IPS-20b (cell line): ENCODE data around the gene TMEM184C.

Experiments used
- H3K27ac ChIP-seq: one replicate; pipeline ENCODE4 v1.5.1; 2013; ENCODE audit warnings: low read length
- H3K27me3 ChIP-seq: 2 replicates; pipeline ENCODE4 v1.6.1; 2013; ENCODE audit warnings: mild to moderate bottlenecking, low read length, inconsistent platforms; ENCODE audit not compliant: insufficient read depth
- H3K36me3 ChIP-seq: 2 replicates; pipeline ENCODE4 v1.6.1; 2013; ENCODE audit warnings: low read depth, mild to moderate bottlenecking, inconsistent platforms, low read length, moderate library complexity; ENCODE audit not compliant: insufficient read depth
- H3K4me1 ChIP-seq: 2 replicates; pipeline ENCODE4 v1.6.1; 2013; ENCODE audit warnings: mild to moderate bottlenecking, control low read depth, inconsistent platforms, low read length, moderate library complexity; ENCODE audit not compliant: insufficient read depth
- H3K4me3 ChIP-seq: 2 replicates; pipeline ENCODE4 v1.5.1; 2013; ENCODE audit warnings: mild to moderate bottlenecking, low read length, inconsistent platforms
- H3K9ac ChIP-seq: 2 replicates; pipeline ENCODE4 v1.6.1; 2013; ENCODE audit warnings: low read depth, mild to moderate bottlenecking, inconsistent platforms, low read length, moderate library complexity
- H3K9me3 ChIP-seq: 2 replicates; pipeline ENCODE4 v1.6.1; 2013; ENCODE audit warnings: mild to moderate bottlenecking, low read depth, low read length, inconsistent platforms; ENCODE audit not compliant: insufficient read depth

Gene TMEM184C

DNA sequence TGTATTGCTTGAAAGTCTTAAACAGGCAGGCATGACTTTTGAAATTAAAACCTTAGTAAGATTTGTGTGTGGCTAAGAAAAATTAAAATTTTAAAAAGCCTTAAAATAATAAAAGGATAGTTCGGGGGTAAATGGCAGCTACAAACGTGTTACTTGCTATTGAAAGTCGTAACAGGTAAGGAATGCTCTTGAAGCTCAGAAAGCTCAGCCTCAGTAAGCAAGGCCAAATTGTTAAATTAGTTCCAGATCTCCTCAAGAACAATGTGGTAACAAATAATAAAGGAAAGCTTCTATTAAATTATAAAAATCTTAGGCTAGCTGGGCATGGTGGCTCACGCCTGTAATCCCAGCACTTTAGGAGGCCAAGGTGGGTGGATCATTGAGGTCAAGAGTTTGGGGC lies 41.3 kb downstream of the TMEM184C start:
- H3K9ac ChIP-seq = no peak overlapping the region
- H3K36me3 ChIP-seq = peaks cover 42% of the 10 kb centered on the region

DNA sequence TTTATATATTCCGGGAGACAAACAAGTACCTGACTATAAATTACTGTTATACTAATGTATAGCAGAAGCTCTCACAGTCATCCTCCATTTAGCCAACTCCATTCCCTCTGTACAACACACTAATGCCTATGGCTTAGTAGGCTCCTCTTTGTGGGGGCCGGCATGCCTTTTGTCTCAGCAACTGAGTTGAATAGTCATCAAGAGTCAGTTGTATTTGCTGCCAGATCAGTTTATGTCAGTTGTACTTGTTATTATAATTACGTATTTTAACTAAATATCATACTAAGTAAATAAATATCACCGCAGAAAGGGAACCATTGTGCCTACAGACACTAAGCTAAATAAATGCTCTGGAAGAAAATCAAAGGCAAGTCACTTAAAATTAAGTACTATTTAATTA lies 56.9 kb downstream of the TMEM184C start:
- Histone ChIP-seq H3K27ac (no peak overlapping the region), H3K9me3 (no peaks in the 10 kb centered on the region), H3K36me3 (peaks cover 36% of the 10 kb centered on the region), H3K4me3 (no peak overlapping the region), H3K27me3 (no peaks in the 10 kb centered on the region), H3K9ac (no peak overlapping the region), H3K4me1 (no peaks in the 10 kb centered on the region)

More for the DNA sequence above, 41.3 kb downstream of the TMEM184C start:
- no peak overlapping the region for H3K27ac ChIP-seq
- peaks cover 2% of the 10 kb centered on the region; the same call in 1 of the 2 replicates for H3K4me1 ChIP-seq
- no peaks in the 10 kb centered on the region for H3K9me3 ChIP-seq
- H3K27me3 ChIP-seq = no peaks in the 10 kb centered on the region
- H3K4me3 ChIP-seq = no peak overlapping the region

DNA sequence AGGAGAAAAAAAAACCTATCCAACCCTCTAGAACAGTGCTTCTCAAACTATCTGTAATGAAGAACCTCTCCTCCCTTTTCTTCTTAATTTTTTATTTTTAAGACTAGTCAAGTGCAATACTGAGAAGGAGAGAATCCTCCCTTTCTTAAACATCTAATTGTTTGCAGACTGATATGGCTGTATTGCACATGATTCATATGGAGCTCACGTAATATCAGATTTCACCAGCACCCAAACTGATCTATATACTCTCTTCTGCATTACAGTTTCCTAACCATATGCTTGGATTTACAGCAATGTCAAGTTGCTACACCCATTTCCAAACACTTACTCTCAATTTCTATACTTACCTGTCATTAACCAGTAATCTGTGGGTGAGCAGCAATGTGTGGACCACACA lies 57.3 kb downstream of the TMEM184C start:
- Histone ChIP-seq H3K36me3 (peaks cover 36% of the 10 kb centered on the region), H3K9me3 (no peaks in the 10 kb centered on the region), H3K27ac (no peak overlapping the region), H3K27me3 (no peaks in the 10 kb centered on the region), H3K4me1 (no peaks in the 10 kb centered on the region), H3K9ac (no peak overlapping the region), H3K4me3 (no peak overlapping the region)

DNA sequence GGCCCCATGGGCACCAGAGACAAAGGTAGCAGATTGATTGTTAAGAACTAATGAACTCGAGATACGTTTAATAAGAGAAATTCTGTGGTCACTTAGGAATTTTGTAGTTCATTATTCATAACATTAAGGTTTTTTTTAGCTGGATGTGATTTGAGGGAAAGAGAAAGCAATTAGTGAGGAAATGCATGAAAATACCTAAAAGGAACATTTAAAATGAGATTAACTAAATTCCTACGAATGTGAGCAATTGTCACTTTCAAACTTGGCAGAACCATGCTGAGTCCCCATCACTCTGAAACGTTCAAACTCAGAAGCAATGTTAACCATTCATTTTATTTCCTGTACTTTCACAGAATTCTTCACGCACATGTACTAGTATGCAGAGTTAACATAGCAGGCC lies 60.9 kb downstream of the TMEM184C start:
- H3K4me3 ChIP-seq = no peak overlapping the region

DNA sequence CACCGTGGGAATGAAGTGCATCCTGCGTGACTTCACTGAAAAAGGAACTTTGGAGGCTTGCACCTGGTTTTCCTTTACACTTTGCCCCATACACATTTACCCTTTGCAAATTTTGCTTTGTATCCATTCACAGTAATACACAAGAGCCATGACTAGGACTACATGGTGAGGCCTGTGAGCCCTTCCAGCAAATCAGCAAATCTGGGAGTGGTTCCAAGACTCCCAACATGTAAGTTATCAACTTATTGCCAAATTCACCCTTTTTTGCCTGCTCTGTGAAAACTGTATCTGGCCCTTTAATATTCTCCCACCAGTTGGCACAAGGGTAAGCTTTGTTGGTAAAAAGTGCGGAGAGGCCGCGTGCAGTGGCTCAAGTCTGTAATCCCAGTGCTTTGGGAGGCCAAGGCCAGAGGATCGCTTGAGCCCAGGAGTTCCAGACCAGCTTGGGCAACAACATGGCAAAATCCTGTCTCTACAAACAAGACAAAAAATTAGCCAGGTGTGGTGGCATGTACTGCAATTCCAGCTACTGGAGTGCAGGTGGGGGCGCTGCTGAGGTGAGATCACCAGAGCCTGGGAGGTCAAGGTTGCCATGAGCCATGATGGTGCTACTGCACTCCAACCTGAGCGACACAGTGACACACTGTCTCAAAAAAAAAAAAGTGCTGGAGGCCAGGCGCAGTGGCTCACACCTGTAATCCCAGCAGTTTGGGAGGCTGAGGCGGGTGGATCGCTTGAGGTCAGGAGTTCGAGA lies 61.8 kb downstream of the TMEM184C start:
- no peaks in the 10 kb centered on the region for H3K27me3 ChIP-seq

More for the DNA sequence above, 60.9 kb downstream of the TMEM184C start:
- H3K27me3 ChIP-seq = no peaks in the 10 kb centered on the region
- peaks cover 17% of the 10 kb centered on the region for H3K36me3 ChIP-seq
- no peak overlapping the region for H3K27ac ChIP-seq
- no peak overlapping the region for H3K9ac ChIP-seq
- H3K9me3 ChIP-seq = no peaks in the 10 kb centered on the region
- H3K4me1 ChIP-seq = peaks cover 6% of the 10 kb centered on the region; the same call in 1 of the 2 replicates

DNA sequence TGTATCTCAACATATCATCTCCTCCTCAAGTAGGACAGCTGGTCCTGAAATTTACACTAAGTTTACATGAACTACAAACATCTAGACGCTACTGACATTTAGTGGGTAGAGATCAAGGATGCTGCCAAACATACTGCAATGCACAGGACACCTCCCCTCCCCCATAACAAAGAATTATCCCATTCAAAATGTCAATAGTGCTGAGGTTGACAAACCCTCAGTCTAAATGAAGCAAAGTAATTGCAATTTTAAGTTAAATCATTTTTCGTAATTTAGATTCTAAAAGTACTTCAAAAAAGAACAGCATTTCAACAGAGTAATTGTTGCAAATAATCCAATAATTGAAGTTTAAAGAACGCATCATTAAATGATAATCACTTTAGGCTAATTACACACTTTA lies 65.6 kb downstream of the TMEM184C start:
- Histone ChIP-seq H3K9ac (peak overlapping the region; percentile 95; the same call in 1 of the 2 replicates), H3K4me3 (peak overlapping the region; percentile 98), H3K27ac (no peak overlapping the region), H3K36me3 (peaks cover 13% of the 10 kb centered on the region), H3K4me1 (peaks cover 15% of the 10 kb centered on the region; the same call in 1 of the 2 replicates), H3K27me3 (no peaks in the 10 kb centered on the region), H3K9me3 (no peaks in the 10 kb centered on the region)

More for the DNA sequence above, 61.8 kb downstream of the TMEM184C start:
- Histone ChIP-seq H3K9me3 (no peaks in the 10 kb centered on the region), H3K36me3 (peaks cover 17% of the 10 kb centered on the region), H3K4me3 (no peak overlapping the region), H3K27ac (no peak overlapping the region), H3K4me1 (peaks cover 9% of the 10 kb centered on the region; the same call in 1 of the 2 replicates), H3K9ac (no peak overlapping the region)

DNA sequence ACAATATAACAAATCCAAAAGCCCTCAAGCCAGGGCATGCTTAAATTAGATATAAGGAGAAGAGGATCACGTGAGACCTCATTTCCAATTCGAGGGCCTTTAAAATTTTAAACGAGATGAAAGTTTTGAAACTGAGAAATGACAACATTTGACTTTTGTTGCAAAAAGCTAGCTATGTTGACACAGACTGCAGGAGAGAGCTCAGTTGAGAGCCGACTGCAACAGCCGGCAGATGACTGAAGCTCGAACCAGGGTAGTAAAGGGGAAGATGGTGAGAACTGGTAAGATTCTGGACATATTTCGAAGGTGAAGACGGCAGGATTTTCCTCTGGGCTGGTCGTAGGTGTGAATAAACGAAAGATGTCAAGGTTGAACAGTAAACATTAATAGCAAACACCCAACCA lies 66.0 kb downstream of the TMEM184C start:
- Histone ChIP-seq H3K36me3 (peaks cover 9% of the 10 kb centered on the region), H3K9ac (peak overlapping the region; percentile 95; the same call in 1 of the 2 replicates), H3K4me1 (peaks cover 15% of the 10 kb centered on the region; the same call in 1 of the 2 replicates), H3K27me3 (no peaks in the 10 kb centered on the region), H3K9me3 (no peaks in the 10 kb centered on the region), H3K4me3 (peak overlapping the region; percentile 98), H3K27ac (no peak overlapping the region)

DNA sequence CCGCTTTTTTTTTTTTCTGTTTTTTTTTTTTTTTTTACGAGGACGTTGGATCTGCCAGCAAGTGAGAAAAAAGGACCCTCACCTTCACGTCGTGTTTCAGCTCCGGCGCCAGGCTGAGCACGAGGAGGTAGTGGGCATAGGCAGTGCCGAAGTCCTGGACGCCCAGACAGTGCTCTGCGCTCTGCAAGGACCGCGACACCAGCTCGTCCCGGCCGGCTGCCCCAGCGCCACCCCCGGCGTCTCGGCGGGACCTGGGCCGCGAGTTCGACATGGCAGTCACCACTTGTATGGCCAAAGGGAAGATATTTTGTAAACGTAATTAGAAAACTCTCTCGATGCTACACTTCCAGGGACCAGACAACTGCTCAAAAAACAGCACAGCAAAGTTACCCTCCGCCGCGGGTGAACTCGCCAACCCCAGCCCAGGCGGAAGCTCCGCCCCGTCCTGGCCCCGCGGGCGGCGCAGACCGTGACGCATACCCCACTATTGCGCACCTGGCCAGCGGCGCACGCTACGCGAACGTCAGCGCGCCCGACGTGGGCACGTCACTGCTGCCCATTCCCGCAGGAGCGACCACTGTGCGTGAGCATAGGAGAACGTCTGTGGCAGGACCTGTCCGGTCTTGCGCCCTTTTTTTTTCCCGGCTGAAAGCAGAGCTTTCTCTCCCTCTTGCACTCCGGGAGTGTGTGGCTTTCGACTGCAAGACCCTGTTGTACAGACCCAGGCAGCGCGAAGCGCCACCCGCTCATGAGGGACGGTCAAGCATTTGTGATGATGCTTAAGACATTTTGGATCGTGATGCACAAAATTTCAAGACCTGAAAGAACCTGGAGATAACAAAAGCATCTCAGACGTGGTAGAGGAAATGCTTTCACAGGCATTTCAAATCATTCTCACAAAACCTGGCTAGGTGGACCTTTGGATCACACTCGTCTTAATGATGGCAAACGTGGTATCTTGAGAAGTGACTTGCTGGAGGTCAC lies 66.8 kb downstream of the TMEM184C start, which contains the start of gene PRMT9:
Gene PRMT9, minus strand, starts transcription at position 447 of the 984 bp plus-strand sequence. Its CDS starts 176 bp downstream, at position 271.
- Histone ChIP-seq H3K9me3 (no peaks in the 10 kb centered on the region), H3K27ac (peak within 1 kb of the TSS; percentile 40), H3K9ac (peak within 1 kb of the TSS; percentile 95), H3K27me3 (no peaks in the 10 kb centered on the region), H3K36me3 (peaks cover under 1% of the 10 kb centered on the region; the same call in 1 of the 2 replicates), H3K4me1 (peaks cover 15% of the 10 kb centered on the region; the same call in 1 of the 2 replicates), H3K4me3 (peak within 1 kb of the TSS; percentile 98)

DNA sequence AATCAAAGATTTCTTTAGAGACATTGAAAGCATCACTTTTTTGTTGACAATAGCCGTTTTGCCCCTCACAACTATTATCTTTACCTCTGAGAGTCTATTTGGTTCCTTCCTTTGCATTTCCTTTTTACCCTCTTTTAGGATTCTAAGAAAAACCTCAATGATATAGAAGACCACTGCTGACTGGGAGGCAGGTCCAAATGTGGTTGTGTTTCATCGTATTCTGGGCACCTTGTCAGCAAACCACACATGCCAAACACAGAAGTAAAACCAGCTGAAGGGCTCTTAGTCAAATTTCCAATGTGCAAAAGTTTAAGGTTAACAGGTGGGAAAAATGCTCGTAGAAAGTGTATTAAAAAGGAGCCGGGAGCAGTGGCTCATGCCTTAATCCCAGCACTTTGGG lies 71.9 kb downstream of the TMEM184C start:
- Histone ChIP-seq H3K36me3 (no peaks in the 10 kb centered on the region), H3K4me1 (peaks cover 6% of the 10 kb centered on the region; the same call in 1 of the 2 replicates), H3K4me3 (no peak overlapping the region), H3K9ac (no peak overlapping the region), H3K27me3 (no peaks in the 10 kb centered on the region), H3K9me3 (no peaks in the 10 kb centered on the region), H3K27ac (no peak overlapping the region)

DNA sequence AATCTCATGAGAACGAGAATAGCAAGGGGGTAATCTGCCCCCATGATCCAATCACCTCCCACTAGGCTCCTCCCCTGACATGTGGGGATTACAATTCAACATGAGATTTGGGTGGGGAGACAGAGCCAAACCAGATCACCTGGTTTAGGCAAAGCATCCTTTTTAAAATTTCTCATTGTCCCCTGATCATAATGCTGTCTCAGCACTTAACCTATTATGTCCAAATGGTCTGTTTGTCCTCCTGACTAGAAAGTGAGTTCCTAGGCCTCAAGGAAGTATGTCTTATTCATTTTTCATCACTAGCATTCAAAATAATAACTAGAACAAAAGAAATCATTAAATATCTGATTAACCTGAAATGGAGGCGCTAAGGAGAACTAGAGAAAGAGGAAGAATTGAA lies 74.6 kb downstream of the TMEM184C start:
- no peak overlapping the region for H3K4me3 ChIP-seq
- H3K27ac ChIP-seq = no peak overlapping the region
- H3K9ac ChIP-seq = no peak overlapping the region
- no peaks in the 10 kb centered on the region for H3K4me1 ChIP-seq
- H3K27me3 ChIP-seq = no peaks in the 10 kb centered on the region
- H3K36me3 ChIP-seq = no peaks in the 10 kb centered on the region
- H3K9me3 ChIP-seq = no peaks in the 10 kb centered on the region

DNA sequence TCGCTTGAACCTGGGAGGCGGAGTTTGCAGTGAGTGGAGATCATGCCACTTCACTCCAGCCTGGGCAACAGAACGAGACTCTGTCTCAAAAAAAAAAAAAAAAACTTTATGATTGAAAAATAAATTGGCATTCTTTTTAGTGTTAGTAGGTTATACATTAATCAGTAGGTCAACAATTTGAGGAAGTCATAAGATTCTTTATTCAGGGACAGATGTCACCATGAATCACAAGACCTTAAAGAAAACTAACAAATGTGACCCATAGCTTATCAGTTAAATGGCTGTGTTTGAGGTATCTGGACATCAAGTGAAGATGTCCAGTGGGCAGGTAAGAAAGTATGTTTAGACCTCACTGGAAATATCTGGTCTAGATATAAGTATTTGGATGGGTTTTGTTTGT lies 76.0 kb downstream of the TMEM184C start:
- no peak overlapping the region for H3K4me3 ChIP-seq
- H3K27me3 ChIP-seq = no peaks in the 10 kb centered on the region
- no peak overlapping the region for H3K9ac ChIP-seq
- H3K9me3 ChIP-seq = no peaks in the 10 kb centered on the region
- no peaks in the 10 kb centered on the region for H3K36me3 ChIP-seq
- H3K4me1 ChIP-seq = no peaks in the 10 kb centered on the region
- H3K27ac ChIP-seq = no peak overlapping the region
